SK-N-SH (cell line): ENCODE results near the gene AATF. TPM values are rescaled to one million over a fixed set of nuclear protein-coding genes. Genes with fewer than 3 reads are reported as not detected.

Source experiments
- CTCF ChIA-PET: fragments of 300-600, 350-600 bp; formaldehyde crosslinking; extraction: SDS; loops from one replicate; lab custom pipeline; 2021; lab: Yijun Ruan, JAX
- POLR2A ChIA-PET: fragments of 350-600 bp; sonication (Branson Sonifier 250); formaldehyde crosslinking; extraction: SDS; loops from one replicate; lab custom pipeline; 2020; ENCODE audit warnings: antibody characterized with exemption, inconsistent platforms; lab: Yijun Ruan, JAX
- DNase-seq: peaks from one replicate; pipeline ENCODE4 v3.0.0; 2012
- H2AFZ ChIP-seq: fragments of 200-600 bp; sonication (generic); 2 replicates; pipeline ENCODE4 v1.8.1; 2016; ENCODE audit warnings: antibody characterized with exemption, mild to moderate bottlenecking, low read depth
- H3F3A ChIP-seq: fragments of 200-600 bp; sonication (generic); replicated peaks from 2 replicates; pipeline ENCODE3; 2016; ENCODE audit warnings: antibody characterized with exemption, mild to moderate bottlenecking; ENCODE audit not compliant: insufficient read depth
- H3K27ac ChIP-seq, 2 experiments: fragments of 200-500 bp in 1 of 2; fragments of 200-600 bp in 1 of 2; sonication (Bioruptor generic) in 1 of 2; sonication (generic), shearing (Covaris generic) in 1 of 2; 2 replicates each; pipeline versions ENCODE4 v1.5.1 to v1.6.1; 2014 to 2016; ENCODE audit warnings: low read depth in 2 of 2, inconsistent platforms in 1 of 2, low read length in 1 of 2, mild to moderate bottlenecking in 1 of 2, mixed read lengths in 1 of 2
- H3K27me3 ChIP-seq: fragments of 200-600 bp; sonication (generic), shearing (Covaris generic); 2 replicates; pipeline ENCODE4 v1.6.1; 2016; ENCODE audit warnings: mixed run types; ENCODE audit not compliant: insufficient read depth
- H3K36me3 ChIP-seq, 2 experiments: fragments of 200-500 bp in 1 of 2; fragments of 200-600 bp in 1 of 2; sonication (Bioruptor generic) in 1 of 2; sonication (generic) in 1 of 2; replicated peaks in 1 of 2; 2 replicates each; pipeline versions ENCODE3 to v1.5.1; 2014 to 2016; ENCODE audit warnings: low read length in 1 of 2, mild to moderate bottlenecking in 1 of 2; ENCODE audit not compliant: insufficient read depth in 2 of 2, control insufficient read depth in 1 of 2
- H3K4me1 ChIP-seq, 2 experiments: fragments of 200-500 bp in 1 of 2; fragments of 200-600 bp in 1 of 2; sonication (Bioruptor generic) in 1 of 2; sonication (generic), shearing (Covaris generic) in 1 of 2; 2 replicates each; pipeline versions ENCODE4 v1.5.1 to v1.6.1; 2014 to 2016; ENCODE audit warnings: low read depth in 1 of 2, low read length in 1 of 2, mixed run types in 1 of 2; ENCODE audit not compliant: insufficient read depth in 2 of 2, control insufficient read depth in 1 of 2
- H3K4me2 ChIP-seq: fragments of 200-600 bp; sonication (generic), shearing (Covaris generic); 2 replicates; pipeline ENCODE4 v1.6.1; 2017; ENCODE audit warnings: mixed run types
- H3K4me3 ChIP-seq, 2 experiments: fragments of 200-500 bp in 1 of 2; fragments of 200-600 bp in 1 of 2; sonication (Bioruptor generic) in 1 of 2; sonication (generic), shearing (Covaris generic) in 1 of 2; 2 replicates each; pipeline versions ENCODE4 v1.5.1 to v1.8.1; 2014 to 2016; ENCODE audit warnings: low read depth in 2 of 2, inconsistent platforms in 1 of 2, low read length in 1 of 2, mild to moderate bottlenecking in 1 of 2, mixed read lengths in 1 of 2, moderate library complexity in 1 of 2
- H3K79me2 ChIP-seq: fragments of 200-600 bp; sonication (generic); 2 replicates; pipeline ENCODE4 v1.8.1; 2017; ENCODE audit warnings: mild to moderate bottlenecking; ENCODE audit not compliant: insufficient read depth
- H3K9ac ChIP-seq: fragments of 200-600 bp; sonication (generic); 2 replicates; pipeline ENCODE4 v1.6.1; 2017; ENCODE audit warnings: mixed run types
- H3K9me2 ChIP-seq: fragments of 200-600 bp; sonication (generic); 2 replicates; pipeline ENCODE4 v1.6.1; 2017; ENCODE audit warnings: mixed run types
- H3K9me3 ChIP-seq: fragments of 200-600 bp; sonication (generic); 2 replicates; pipeline ENCODE4 v1.6.1; 2017; ENCODE audit warnings: mixed run types, mild to moderate bottlenecking, moderate library complexity
- H4K20me1 ChIP-seq: fragments of 200-600 bp; sonication (generic); 2 replicates; pipeline ENCODE4 v1.6.1; 2017; ENCODE audit warnings: mild to moderate bottlenecking, mixed run types; ENCODE audit not compliant: insufficient read depth
- CHD2 ChIP-seq: fragments of 150-350 bp; IDR thresholded peaks from 2 replicates; pipeline ENCODE4 v1.6.1; 2018; ENCODE audit warnings: low read length; ENCODE audit not compliant: partially characterized antibody
- GABPA ChIP-seq: IDR thresholded peaks from 2 replicates; pipeline ENCODE4 v1.4.0; 2012; ENCODE audit warnings: low read depth, mild to moderate bottlenecking
- MEF2A ChIP-seq: IDR thresholded peaks from 2 replicates; pipeline ENCODE4 v1.4.0; 2012; ENCODE audit warnings: low read depth, borderline replicate concordance
- RXRA ChIP-seq: IDR thresholded peaks from 2 replicates; pipeline ENCODE4 v1.4.0; 2012; ENCODE audit warnings: low read depth, mild to moderate bottlenecking, borderline replicate concordance
- WGBS: methylation state at CpG from one replicate; pipeline ENCODE4 v1.1.6; 2017; ENCODE audit warnings: low lambda C conversion rate; 5-methylcytosine and 5-hydroxymethylcytosine counted together
- polyA plus RNA-seq, 3 experiments: library from polyadenylated mRNA; depleted of rRNA; stranded (reverse); fragments of >200 nt; gene quantifications; 2 replicates each; pipeline ENCODE4 v1.2.3, GENCODE V29; 2012
- small RNA-seq, 7 experiments: library from RNA; depleted of rRNA; stranded (forward); fragments of <200 nt; gene quantifications; one replicate each; pipeline ENCODE3, GENCODE V24; 2012
- TF ChIP-seq, protein P1 (sequence below): IDR thresholded peaks from 2 replicates; pipeline ENCODE4 v1.4.0; 2012; ENCODE audit warnings: low read depth, borderline replicate concordance
- TF ChIP-seq, protein P2 (sequence below): fragments of 150-350 bp; IDR thresholded peaks from 2 replicates; pipeline ENCODE4 v1.6.1; 2016; ENCODE audit warnings: mild to moderate bottlenecking, low read depth, low read length

AATF gene
- polyA plus RNA-seq, 1 of the 3 experiments (the other 2 are of a cell fraction) = 18.8 TPM

DNA sequence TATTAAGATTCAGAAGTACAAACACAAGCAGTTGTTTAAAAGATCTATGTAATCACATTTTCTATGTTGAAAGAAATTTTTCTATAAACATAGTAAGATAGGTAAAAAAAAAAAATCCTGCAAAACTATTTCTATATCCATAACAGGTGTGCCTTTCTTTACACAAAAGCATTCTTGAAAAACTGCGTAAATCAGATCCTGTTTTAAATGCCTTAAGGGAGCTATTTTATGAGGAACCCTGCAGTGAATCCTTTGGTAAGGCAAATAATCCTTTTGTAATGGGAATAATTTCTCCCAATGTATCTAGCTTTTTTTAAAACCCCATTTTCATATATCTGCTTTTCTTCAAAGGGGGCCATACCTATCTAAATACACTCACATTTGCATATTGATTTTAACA lies 157.3 kb downstream of the AATF start:
- Histone ChIP-seq H2AFZ (no peak overlapping the region), H3K9me2 (no peaks in the 10 kb centered on the region), H3K4me1 (peaks cover 0 to 42% of the 10 kb centered on the region in 2 experiments; a peak in 2 of 4 replicates), H3K9ac (no peak overlapping the region), H3K4me3 (no peak overlapping the region), H3K36me3 (peaks cover 24 to 47% of the 10 kb centered on the region in 2 experiments), H3K4me2 (no peak overlapping the region), H4K20me1 (no peaks in the 10 kb centered on the region), H3K27ac (no peak overlapping the region), H3F3A (peaks cover 5% of the 10 kb centered on the region), H3K9me3 (no peaks in the 10 kb centered on the region), H3K27me3 (no peaks in the 10 kb centered on the region), H3K79me2 (no peaks in the 10 kb centered on the region)
- TF ChIP-seq CHD2 (no peak), GABPA (no peak), RXRA (no peak), MEF2A (no peak)
- TF ChIP-seq, protein P1, sequence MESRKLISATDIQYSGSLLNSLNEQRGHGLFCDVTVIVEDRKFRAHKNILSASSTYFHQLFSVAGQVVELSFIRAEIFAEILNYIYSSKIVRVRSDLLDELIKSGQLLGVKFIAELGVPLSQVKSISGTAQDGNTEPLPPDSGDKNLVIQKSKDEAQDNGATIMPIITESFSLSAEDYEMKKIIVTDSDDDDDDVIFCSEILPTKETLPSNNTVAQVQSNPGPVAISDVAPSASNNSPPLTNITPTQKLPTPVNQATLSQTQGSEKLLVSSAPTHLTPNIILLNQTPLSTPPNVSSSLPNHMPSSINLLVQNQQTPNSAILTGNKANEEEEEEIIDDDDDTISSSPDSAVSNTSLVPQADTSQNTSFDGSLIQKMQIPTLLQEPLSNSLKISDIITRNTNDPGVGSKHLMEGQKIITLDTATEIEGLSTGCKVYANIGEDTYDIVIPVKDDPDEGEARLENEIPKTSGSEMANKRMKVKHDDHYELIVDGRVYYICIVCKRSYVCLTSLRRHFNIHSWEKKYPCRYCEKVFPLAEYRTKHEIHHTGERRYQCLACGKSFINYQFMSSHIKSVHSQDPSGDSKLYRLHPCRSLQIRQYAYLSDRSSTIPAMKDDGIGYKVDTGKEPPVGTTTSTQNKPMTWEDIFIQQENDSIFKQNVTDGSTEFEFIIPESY = no peak
- TF ChIP-seq, protein P2, sequence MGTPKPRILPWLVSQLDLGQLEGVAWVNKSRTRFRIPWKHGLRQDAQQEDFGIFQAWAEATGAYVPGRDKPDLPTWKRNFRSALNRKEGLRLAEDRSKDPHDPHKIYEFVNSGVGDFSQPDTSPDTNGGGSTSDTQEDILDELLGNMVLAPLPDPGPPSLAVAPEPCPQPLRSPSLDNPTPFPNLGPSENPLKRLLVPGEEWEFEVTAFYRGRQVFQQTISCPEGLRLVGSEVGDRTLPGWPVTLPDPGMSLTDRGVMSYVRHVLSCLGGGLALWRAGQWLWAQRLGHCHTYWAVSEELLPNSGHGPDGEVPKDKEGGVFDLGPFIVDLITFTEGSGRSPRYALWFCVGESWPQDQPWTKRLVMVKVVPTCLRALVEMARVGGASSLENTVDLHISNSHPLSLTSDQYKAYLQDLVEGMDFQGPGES = no peak
- CTCF ChIA-PET = interaction anchor here (0.9 to 1.2 kb wide), 4 partner anchors 18 to 33 kb away, joined by 3 read pairs; no protein-coding TSS in a partner anchor
- POLR2A ChIA-PET = interaction anchor here (0.6 to 1.5 kb wide), 2 partner anchors 8 to 27 kb away, joined by 3 read pairs; no protein-coding TSS in a partner anchor
- DNase-seq = no peak
- WGBS = 97% methylated on average over 1 of the region's 1 CpG

Small RNA genes within 50 kb of the gene (small RNA-seq; reads per million reads assigned to genes)
- 0 reads per million in 7 experiments for gene AC243773.2
- gene MIR2909 = 0 reads per million in 7 experiments

Other genes with a start within 250 kb of the AATF start
- gene LHX1, start 11.5 kb upstream of the AATF start, polyA plus RNA-seq (2012; rRNA removed) = not detected in 2 replicates